ENCODE results near the gene RBMY1D.
"Not testable (repeated sequence)": the region's sequence is repeated elsewhere in the genome, so short reads cannot be mapped to it uniquely, and the experiment has no call there.

- not testable (repeated sequence) for TF ChIP-seq CTCF (IDR thresholded peaks at IDR 0.05; ENCODE audit: insufficient read depth, low read depth, low read length); EZH2 (IDR thresholded peaks at IDR 0.05; ENCODE audit: insufficient read depth, low read length)
These were observed 24.8 kb downstream of the RBMY1D start for GRCh38 chrY:21869407-21870076.
